Measurements from ENCODE around the gene PORCN.

Gene PORCN

DNA sequence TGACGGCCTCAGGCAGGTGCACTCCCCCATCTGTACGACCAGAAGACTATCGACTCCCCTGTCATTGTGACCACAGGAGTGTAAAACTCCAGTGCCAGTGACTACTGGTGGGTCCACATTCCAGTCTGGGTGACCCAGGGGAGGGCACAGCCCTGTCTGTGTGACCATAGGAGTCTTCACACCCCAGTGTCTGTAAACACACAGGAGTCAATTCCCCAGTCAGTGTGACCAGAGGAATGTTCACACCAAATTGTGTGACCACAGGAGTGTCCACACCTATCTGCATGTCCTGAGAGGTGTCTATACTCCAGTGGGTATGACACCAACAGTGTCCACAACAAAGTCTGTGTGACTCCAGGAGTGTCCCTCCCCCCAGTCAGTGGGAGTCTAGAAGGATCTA, 20.8 kb upstream of the PORCN start:
- no peak overlapping the region for H3K4me2 ChIP-seq (ENCODE audit: low read length)
- TF ChIP-seq, protein P1, sequence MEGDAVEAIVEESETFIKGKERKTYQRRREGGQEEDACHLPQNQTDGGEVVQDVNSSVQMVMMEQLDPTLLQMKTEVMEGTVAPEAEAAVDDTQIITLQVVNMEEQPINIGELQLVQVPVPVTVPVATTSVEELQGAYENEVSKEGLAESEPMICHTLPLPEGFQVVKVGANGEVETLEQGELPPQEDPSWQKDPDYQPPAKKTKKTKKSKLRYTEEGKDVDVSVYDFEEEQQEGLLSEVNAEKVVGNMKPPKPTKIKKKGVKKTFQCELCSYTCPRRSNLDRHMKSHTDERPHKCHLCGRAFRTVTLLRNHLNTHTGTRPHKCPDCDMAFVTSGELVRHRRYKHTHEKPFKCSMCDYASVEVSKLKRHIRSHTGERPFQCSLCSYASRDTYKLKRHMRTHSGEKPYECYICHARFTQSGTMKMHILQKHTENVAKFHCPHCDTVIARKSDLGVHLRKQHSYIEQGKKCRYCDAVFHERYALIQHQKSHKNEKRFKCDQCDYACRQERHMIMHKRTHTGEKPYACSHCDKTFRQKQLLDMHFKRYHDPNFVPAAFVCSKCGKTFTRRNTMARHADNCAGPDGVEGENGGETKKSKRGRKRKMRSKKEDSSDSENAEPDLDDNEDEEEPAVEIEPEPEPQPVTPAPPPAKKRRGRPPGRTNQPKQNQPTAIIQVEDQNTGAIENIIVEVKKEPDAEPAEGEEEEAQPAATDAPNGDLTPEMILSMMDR (IDR thresholded peaks at IDR 0.05): no peak

DNA sequence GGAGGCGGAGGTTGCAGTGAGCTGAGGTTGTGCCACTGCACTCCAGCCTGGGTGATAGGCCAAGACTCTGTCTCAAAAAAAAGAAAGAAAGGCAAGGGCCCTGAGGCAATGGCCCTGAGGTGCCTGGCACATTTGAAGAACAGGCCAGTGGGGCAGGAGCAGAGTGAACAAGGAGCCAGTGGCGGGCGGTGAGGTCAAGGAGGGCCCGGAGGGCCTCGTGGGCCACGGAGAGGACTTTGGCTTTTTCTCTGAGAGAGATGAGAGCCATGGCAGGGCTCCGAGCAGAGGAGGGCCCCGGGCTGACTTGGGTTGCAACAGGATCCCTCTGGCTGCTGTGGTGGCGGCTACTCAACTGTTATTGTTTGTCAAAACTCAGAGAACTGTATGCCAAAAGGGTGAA, 19.5 kb upstream of the PORCN start:
- no peaks in the 10 kb centered on the region for H3K4me1 ChIP-seq
- TF ChIP-seq, protein P1 (IDR thresholded peaks at IDR 0.05): no peak

More for the DNA sequence above, 20.8 kb upstream of the PORCN start:
- H2AFZ ChIP-seq: no peak overlapping the region
- H3K9ac ChIP-seq: no peak overlapping the region
- no peaks in the 10 kb centered on the region for H3K36me3 ChIP-seq (ENCODE audit: control insufficient read depth, insufficient read depth, low read length)
- H3K27ac ChIP-seq: no peak overlapping the region
- no peaks in the 10 kb centered on the region for H3K4me1 ChIP-seq
- no peaks in the 10 kb centered on the region for H3K27me3 ChIP-seq (ENCODE audit: control insufficient read depth, insufficient read depth, low read length)
- H3K4me3 ChIP-seq (ENCODE audit: low read depth, low read length): no peak overlapping the region
- H3K9me3 ChIP-seq (ENCODE audit: control insufficient read depth, low read length): no peaks in the 10 kb centered on the region
- no peaks in the 10 kb centered on the region for H3K79me2 ChIP-seq

DNA sequence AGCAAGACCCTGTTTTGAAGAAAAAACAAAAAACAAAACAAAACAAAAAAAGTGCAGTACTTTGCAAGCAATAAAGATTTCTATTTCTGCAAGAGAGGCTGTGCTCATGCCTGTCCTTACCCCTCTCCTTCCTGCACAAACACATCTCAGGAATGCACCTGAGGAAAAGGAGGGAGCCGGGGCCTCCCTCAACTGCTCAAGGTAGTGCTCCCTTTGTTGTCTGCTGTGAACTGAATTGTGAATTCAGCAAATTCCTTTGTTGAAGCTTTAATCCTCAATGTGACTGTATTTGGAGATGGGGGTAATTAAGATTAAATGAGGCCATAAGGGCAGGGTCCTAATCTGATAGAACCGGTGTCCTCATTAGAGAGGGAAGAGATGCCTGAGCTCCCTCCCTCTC, 18.9 kb upstream of the PORCN start:
- Histone ChIP-seq H3K27ac (no peak overlapping the region), H3K4me3 (ENCODE audit: low read depth, low read length) (no peak overlapping the region), H3K79me2 (no peaks in the 10 kb centered on the region), H3K36me3 (ENCODE audit: control insufficient read depth, insufficient read depth, low read length) (no peaks in the 10 kb centered on the region), H2AFZ (no peak overlapping the region), H3K4me1 (no peaks in the 10 kb centered on the region), H3K4me2 (ENCODE audit: low read length) (no peak overlapping the region), H3K9me3 (ENCODE audit: control insufficient read depth, low read length) (no peaks in the 10 kb centered on the region), H3K27me3 (ENCODE audit: control insufficient read depth, insufficient read depth, low read length) (no peaks in the 10 kb centered on the region), H3K9ac (no peak overlapping the region)
- TF ChIP-seq, protein P1 (IDR thresholded peaks at IDR 0.05): no peak

More for the DNA sequence above, 19.5 kb upstream of the PORCN start:
- Histone ChIP-seq H3K27me3 (ENCODE audit: control insufficient read depth, insufficient read depth, low read length) (no peaks in the 10 kb centered on the region), H3K4me3 (ENCODE audit: low read depth, low read length) (no peak overlapping the region), H3K9ac (no peak overlapping the region), H3K4me2 (ENCODE audit: low read length) (no peak overlapping the region), H3K79me2 (no peaks in the 10 kb centered on the region), H2AFZ (no peak overlapping the region), H3K36me3 (ENCODE audit: control insufficient read depth, insufficient read depth, low read length) (no peaks in the 10 kb centered on the region), H3K27ac (no peak overlapping the region), H3K9me3 (ENCODE audit: control insufficient read depth, low read length) (no peaks in the 10 kb centered on the region)

DNA sequence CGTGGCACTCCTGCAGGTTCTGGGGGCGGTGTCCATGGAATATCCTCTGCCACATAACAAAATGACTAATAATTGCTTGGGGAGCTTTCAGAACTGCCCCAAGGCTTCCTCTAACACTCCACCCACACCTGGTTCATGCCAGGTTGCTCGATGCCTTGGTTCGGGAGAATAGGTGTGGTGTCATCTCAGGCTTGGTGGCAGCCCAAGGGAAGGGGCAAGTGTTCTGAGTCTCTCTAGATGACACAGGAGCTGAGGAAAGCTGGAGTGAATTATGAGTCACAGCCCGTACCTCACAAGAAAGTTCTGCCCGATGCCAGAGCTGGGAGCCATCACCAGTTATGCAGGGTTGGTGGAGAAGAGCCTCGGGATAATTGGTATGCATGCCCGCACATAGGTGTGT, 18.1 kb upstream of the PORCN start:
- no peaks in the 10 kb centered on the region for H3K9me3 ChIP-seq (ENCODE audit: control insufficient read depth, low read length)
- no peaks in the 10 kb centered on the region for H3K79me2 ChIP-seq
- no peaks in the 10 kb centered on the region for H3K4me1 ChIP-seq
- H3K36me3 ChIP-seq (ENCODE audit: control insufficient read depth, insufficient read depth, low read length): no peaks in the 10 kb centered on the region
- TF ChIP-seq, protein P1 (IDR thresholded peaks at IDR 0.05): no peak
- H3K27ac ChIP-seq: no peak overlapping the region
- H3K27me3 ChIP-seq (ENCODE audit: control insufficient read depth, insufficient read depth, low read length): no peaks in the 10 kb centered on the region
- H3K4me2 ChIP-seq (ENCODE audit: low read length): no peak overlapping the region
- H2AFZ ChIP-seq: no peak overlapping the region
- H3K9ac ChIP-seq: no peak overlapping the region
- H3K4me3 ChIP-seq (ENCODE audit: low read depth, low read length): no peak overlapping the region

DNA sequence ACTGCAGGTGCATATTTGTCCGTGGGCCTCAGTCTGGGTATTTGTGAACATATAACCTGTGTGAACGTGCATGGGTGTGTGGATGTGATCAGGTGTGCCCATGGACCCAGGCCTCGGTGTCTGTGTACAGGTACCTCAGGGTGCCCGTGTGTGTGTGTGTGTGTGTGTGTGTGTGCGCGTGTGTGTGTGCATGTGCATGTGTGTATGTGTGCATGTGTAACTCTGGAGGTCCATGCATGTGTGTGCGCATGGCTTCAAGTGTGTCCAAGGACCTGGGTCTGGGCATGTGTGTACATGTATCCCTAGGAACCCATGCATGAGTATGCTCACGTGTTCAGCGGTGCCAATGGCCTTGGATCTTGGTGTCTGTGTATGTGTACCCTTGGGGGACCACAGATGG, 17.0 kb upstream of the PORCN start:
- no peak overlapping the region for H2AFZ ChIP-seq
- no peak overlapping the region for H3K9ac ChIP-seq
- H3K4me2 ChIP-seq (ENCODE audit: low read length): no peak overlapping the region
- H3K36me3 ChIP-seq (ENCODE audit: control insufficient read depth, insufficient read depth, low read length): no peaks in the 10 kb centered on the region
- TF ChIP-seq, protein P1 (IDR thresholded peaks at IDR 0.05): no peak
- H3K4me1 ChIP-seq: no peaks in the 10 kb centered on the region
- H3K4me3 ChIP-seq (ENCODE audit: low read depth, low read length): no peak overlapping the region
- no peaks in the 10 kb centered on the region for H3K9me3 ChIP-seq (ENCODE audit: control insufficient read depth, low read length)
- H3K27me3 ChIP-seq (ENCODE audit: control insufficient read depth, insufficient read depth, low read length): no peaks in the 10 kb centered on the region
- H3K79me2 ChIP-seq: no peaks in the 10 kb centered on the region
- H3K27ac ChIP-seq: no peak overlapping the region

All from parathyroid adenoma (tissue), 2 donors.